GM12878 (cell line): ENCODE data around the gene CHSY3. TPM values are rescaled to one million over a fixed set of nuclear protein-coding genes. Genes with fewer than 3 reads are reported as not detected.

ENCODE experiments used
- ATAC-seq: fragments of 200-7000 bp; cut with Tn5 transposase; 3 replicates; pipeline ENCODE4 v1.9.1; 2020; ENCODE audit warnings: mild to moderate bottlenecking, moderate library complexity
- BruUV-seq: library from RNA; stranded (reverse); fragments of 400-500 nt; replicated peaks from 2 replicates; lab custom pipeline; 2021; lab: Mats Ljungman, UMichigan
- CTCF ChIA-PET: fragments of 300-600 bp; sonication (Branson Sonifier 250); formaldehyde crosslinking; extraction: SDS; loops from one replicate; lab custom pipeline; 2021; ENCODE audit warnings: inconsistent platforms; lab: Yijun Ruan, JAX
- POLR2A ChIA-PET: fragments of 350-600 bp; formaldehyde crosslinking; extraction: SDS; loops from one replicate; lab custom pipeline; 2021; ENCODE audit warnings: inconsistent platforms; lab: Charles Lee
- RAD21 ChIA-PET: fragments of 300-600 bp; sonication (Branson Sonifier 250); formaldehyde crosslinking; loops from one replicate; lab custom pipeline; 2023; ENCODE audit warnings: antibody characterized with exemption; ENCODE audit not compliant: unreplicated experiment; lab: Charles Lee
- SMC1A ChIA-PET: fragments of 300-600 bp; sonication (Branson Sonifier 250); formaldehyde crosslinking; loops from one replicate; lab custom pipeline; 2023; ENCODE audit not compliant: unreplicated experiment, uncharacterized antibody; lab: Charles Lee
- DNase-seq: peaks from one replicate; pipeline ENCODE4 v3.0.0-alpha.2; 2011; ENCODE audit warnings: low read depth, low spot score
- FAIRE-seq: peaks from 3 replicates; lab custom pipeline; 2011; peaks lifted over from hg19 to GRCh38; lab: Jason Lieb, UNC
- H2AFZ ChIP-seq: 2 replicates; pipeline ENCODE4 v1.6.0; 2011; ENCODE audit warnings: low read depth, low read length, control low read depth; ENCODE audit not compliant: control insufficient read depth
- H3K27ac ChIP-seq: 2 replicates; pipeline ENCODE4 v1.5.1; 2011; ENCODE audit warnings: control low read depth; ENCODE audit not compliant: control insufficient read depth, insufficient read depth
- H3K27me3 ChIP-seq, 2 experiments: replicated peaks in 1 of 2; 2 replicates each; pipeline versions ENCODE4 v1.6.0 to v1.6.1; 2011; ENCODE audit warnings: low read length in 1 of 2; ENCODE audit not compliant: control insufficient read depth in 2 of 2, insufficient read depth in 2 of 2
- H3K36me3 ChIP-seq, 2 experiments: 2 replicates each; pipeline ENCODE4 v1.5.1; 2011; ENCODE audit warnings: low read length in 1 of 2; ENCODE audit not compliant: control insufficient read depth in 2 of 2, insufficient read depth in 2 of 2
- H3K4me1 ChIP-seq: 2 replicates; pipeline ENCODE4 v1.6.1; 2011; ENCODE audit warnings: mild to moderate bottlenecking, low read length, moderate library complexity, mixed read lengths; ENCODE audit not compliant: control insufficient read depth, insufficient read depth
- H3K4me2 ChIP-seq: 2 replicates; pipeline ENCODE4 v1.6.0; 2011; ENCODE audit warnings: control low read depth; ENCODE audit not compliant: control insufficient read depth, insufficient read depth
- H3K4me3 ChIP-seq: fragments of 200-600 bp; sonication (generic); 2 replicates; pipeline ENCODE4 v1.5.1; 2016
- H3K79me2 ChIP-seq: 2 replicates; pipeline ENCODE4 v1.6.0; 2011; ENCODE audit warnings: low read length; ENCODE audit not compliant: control insufficient read depth, insufficient read depth
- H3K9ac ChIP-seq: 2 replicates; pipeline ENCODE4 v1.8.0; 2011; ENCODE audit warnings: low read length, control low read depth, mixed read lengths; ENCODE audit not compliant: control insufficient read depth, insufficient read depth
- H3K9me3 ChIP-seq: replicated peaks from 3 replicates; pipeline ENCODE4 v1.5.1; 2011; ENCODE audit warnings: mild to moderate bottlenecking, low read length; ENCODE audit not compliant: control insufficient read depth, insufficient read depth
- H4K20me1 ChIP-seq: 2 replicates; pipeline ENCODE4 v1.6.0; 2011; ENCODE audit not compliant: control insufficient read depth, insufficient read depth
- ATF2 ChIP-seq: IDR thresholded peaks from 2 replicates; pipeline ENCODE4 v1.6.1; 2012; ENCODE audit warnings: low read length, inconsistent platforms
- HDAC2 ChIP-seq: fragments of 200-600 bp; sonication (generic); IDR thresholded peaks from 2 replicates; pipeline ENCODE4 v1.6.1; 2017
- NR2C2 ChIP-seq: IDR thresholded peaks from 2 replicates; pipeline ENCODE4 v1.6.1; 2011; ENCODE audit warnings: borderline replicate concordance, low read depth; ENCODE audit not compliant: control insufficient read depth, insufficient read length
- in situ Hi-C: fragments of 300-500 bp; cut with MboI; formaldehyde crosslinking; loops from 9 replicates; pipeline ENCODE4 v1.14.3; 2018; ENCODE audit warnings: mixed read lengths
- intact Hi-C: fragments of 100-400 bp; cut with micrococcal nuclease; formaldehyde crosslinking; loops from one replicate; pipeline ENCODE4 v1.14.2; 2022; ENCODE audit not compliant: unreplicated experiment
- polyA plus RNA-seq, 11 experiments: library from polyadenylated mRNA; depleted of rRNA in 4 of 11; unstranded in 6 of 11; stranded (reverse) in 5 of 11; fragments of >200 nt; fragmentation: Nextera tagmentation in 4 of 11; fragmentation: Illumina TruSeq in 1 of 11; extraction: Ambion mirVana in 4 of 11; extraction: Trizol in 1 of 11; gene quantifications; 1 replicate in 1 of 11; 2 replicates in 10 of 11; pipeline versions ENCODE4 v1.2.1 to v1.2.3, GENCODE V29; 2011 to 2016; ENCODE audit warnings: inconsistent platforms in 2 of 11, missing spikeins in 2 of 11, low read depth in 1 of 11
- total RNA-seq, 4 experiments: library from RNA; depleted of rRNA in 3 of 4; stranded (reverse); fragments of >200 nt in 3 of 4; fragmentation: Illumina TruSeq in 1 of 4; extraction: Trizol in 1 of 4; gene quantifications; 2 replicates each; pipeline versions ENCODE4 v1.2.1 to v1.2.3, GENCODE V29; 2013 to 2021
- TF ChIP-seq, protein P1 (sequence below): fragments of 450-650 bp; IDR thresholded peaks from 2 replicates; pipeline ENCODE4 v1.6.1; 2016; ENCODE audit warnings: mild to moderate bottlenecking

The CHSY3 gene
- total and polyA plus RNA-seq, 10 of the 15 experiments (the other 5 are each of a cell fraction or from before 2014, with no cell fraction given): not detected

- TF ChIP-seq ATF2: no peak
- TF ChIP-seq, protein P1, sequence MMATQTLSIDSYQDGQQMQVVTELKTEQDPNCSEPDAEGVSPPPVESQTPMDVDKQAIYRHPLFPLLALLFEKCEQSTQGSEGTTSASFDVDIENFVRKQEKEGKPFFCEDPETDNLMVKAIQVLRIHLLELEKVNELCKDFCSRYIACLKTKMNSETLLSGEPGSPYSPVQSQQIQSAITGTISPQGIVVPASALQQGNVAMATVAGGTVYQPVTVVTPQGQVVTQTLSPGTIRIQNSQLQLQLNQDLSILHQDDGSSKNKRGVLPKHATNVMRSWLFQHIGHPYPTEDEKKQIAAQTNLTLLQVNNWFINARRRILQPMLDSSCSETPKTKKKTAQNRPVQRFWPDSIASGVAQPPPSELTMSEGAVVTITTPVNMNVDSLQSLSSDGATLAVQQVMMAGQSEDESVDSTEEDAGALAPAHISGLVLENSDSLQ: no peak
- no peak for TF ChIP-seq NR2C2
These were observed 128.5 kb downstream of the CHSY3 start (continued) for GRCh38 chr5:130032807-130033206.

GRCh38 chr5:130034566-130035210 is 130.4 kb downstream of the CHSY3 start:
- no peak overlapping the region for H3K9ac ChIP-seq
- no peak for TF ChIP-seq HDAC2
- H3K27me3 ChIP-seq: no peaks in the 10 kb centered on the region
- no peak for FAIRE-seq
- SMC1A ChIA-PET: no interaction called here
- H3K9me3 ChIP-seq: no peaks in the 10 kb centered on the region
- no peaks in the 10 kb centered on the region for H3K4me1 ChIP-seq
- no peaks in the 10 kb centered on the region for H4K20me1 ChIP-seq
- RAD21 ChIA-PET: no interaction called here
- H3K27ac ChIP-seq: no peak overlapping the region
- H3K36me3 ChIP-seq: no peaks in the 10 kb centered on the region
- in situ Hi-C loops: no loop called here
- no peak overlapping the region for H3K4me2 ChIP-seq
- no peak for ATAC-seq
- CTCF ChIA-PET: no interaction called here
- no peak overlapping the region for H2AFZ ChIP-seq
- no peak for DNase-seq
- no peak overlapping the region for H3K4me3 ChIP-seq
- no TSS peak for BruUV-seq
- intact Hi-C loops: no loop called here
- POLR2A ChIA-PET: no interaction called here
- no peaks in the 10 kb centered on the region for H3K79me2 ChIP-seq
